Gastroesophageal sphincter (tissue), 3 donors: Measurements from ENCODE around the gene TGFBR2.

Source experiments
- POLR2AphosphoS5 ChIP-seq: sonication (generic); formaldehyde crosslinking; IDR thresholded peaks from one replicate; pipeline ENCODE4 v1.6.1; 2017; ENCODE audit warnings: antibody characterized with exemption
- TF ChIP-seq, protein P1 (sequence below), 4 experiments: fragments of 200-600 bp in 2 of 4; fragments of 450-650 bp in 2 of 4; sonication (generic) in 1 of 4; IDR thresholded peaks; one replicate each; pipeline ENCODE4 v1.5.1; 2017 to 2019; ENCODE audit warnings: antibody characterized with exemption in 4 of 4, mild to moderate bottlenecking in 2 of 4, moderate library complexity in 2 of 4

DNA sequence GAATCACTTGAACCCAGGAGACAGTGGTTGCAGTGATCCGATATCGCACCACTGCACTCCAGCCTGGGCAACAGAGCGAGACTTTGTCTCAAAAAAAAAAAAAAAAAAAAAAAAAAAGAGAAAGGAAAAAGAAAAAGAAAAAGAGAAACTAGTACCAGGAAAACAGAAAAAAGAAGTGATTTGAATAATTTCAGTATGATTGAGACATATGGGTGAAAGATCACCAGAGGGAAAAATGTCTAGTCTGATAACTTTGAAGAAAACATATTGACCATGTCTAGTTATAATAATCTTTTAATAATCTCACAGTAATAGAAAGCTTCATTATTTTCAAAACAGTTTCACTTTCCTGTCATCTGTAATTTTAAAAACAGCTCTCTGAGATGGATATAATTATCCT lies 16.4 kb downstream of the TGFBR2 start:
- TF ChIP-seq, protein P1, sequence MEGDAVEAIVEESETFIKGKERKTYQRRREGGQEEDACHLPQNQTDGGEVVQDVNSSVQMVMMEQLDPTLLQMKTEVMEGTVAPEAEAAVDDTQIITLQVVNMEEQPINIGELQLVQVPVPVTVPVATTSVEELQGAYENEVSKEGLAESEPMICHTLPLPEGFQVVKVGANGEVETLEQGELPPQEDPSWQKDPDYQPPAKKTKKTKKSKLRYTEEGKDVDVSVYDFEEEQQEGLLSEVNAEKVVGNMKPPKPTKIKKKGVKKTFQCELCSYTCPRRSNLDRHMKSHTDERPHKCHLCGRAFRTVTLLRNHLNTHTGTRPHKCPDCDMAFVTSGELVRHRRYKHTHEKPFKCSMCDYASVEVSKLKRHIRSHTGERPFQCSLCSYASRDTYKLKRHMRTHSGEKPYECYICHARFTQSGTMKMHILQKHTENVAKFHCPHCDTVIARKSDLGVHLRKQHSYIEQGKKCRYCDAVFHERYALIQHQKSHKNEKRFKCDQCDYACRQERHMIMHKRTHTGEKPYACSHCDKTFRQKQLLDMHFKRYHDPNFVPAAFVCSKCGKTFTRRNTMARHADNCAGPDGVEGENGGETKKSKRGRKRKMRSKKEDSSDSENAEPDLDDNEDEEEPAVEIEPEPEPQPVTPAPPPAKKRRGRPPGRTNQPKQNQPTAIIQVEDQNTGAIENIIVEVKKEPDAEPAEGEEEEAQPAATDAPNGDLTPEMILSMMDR (IDR thresholded peaks at IDR 0.05): no peak
- no peak for TF ChIP-seq POLR2AphosphoS5
